ENCODE results near the gene MCM3AP.
A peak's percentile ranks its signal among the peaks of the same experiment; 100 is the strongest.

The MCM3AP gene

GRCh38 chr21:46285206-46285661 lies at the start of gene MCM3AP:
MCM3AP (minus strand) TSS chr21:46285611; CDS start chr21:46285286, 325 bp downstream.
- H4K20me1 ChIP-seq (ENCODE audit: control insufficient read depth, insufficient read depth, low read depth, low read length) = 0 out of 2 replicates have a peak, but pooled peaks cover 5% of the 10 kb centered on the region
- H3K27me3 ChIP-seq (ENCODE audit: control insufficient read depth, low read length) = no peaks in the 10 kb centered on the region
- H3F3A ChIP-seq (ENCODE audit: control insufficient read depth, insufficient read depth) = peaks cover 5% of the 10 kb centered on the region; the same call in 1 of the 2 replicates
- peak within 1 kb of the TSS; percentile 96 for H3K4me3 ChIP-seq (ENCODE audit: low read length)
- H3K27ac ChIP-seq (ENCODE audit: low read depth, low read length) = peak within 1 kb of the TSS; percentile 84
- no peaks in the 10 kb centered on the region for H3K9me3 ChIP-seq (ENCODE audit: control insufficient read depth, insufficient read depth, low read length)
- TF ChIP-seq EZH2phosphoT487 (IDR thresholded peaks at IDR 0.05; ENCODE audit: borderline replicate concordance, low read length) (no peak), CTCF (IDR thresholded peaks at IDR 0.05; ENCODE audit: low read depth, low read length, poor library complexity, severe bottlenecking) (no peak)
- peaks cover 62% of the 10 kb centered on the region for H3K36me3 ChIP-seq (ENCODE audit: control insufficient read depth, low read length)
- H3K79me2 ChIP-seq (ENCODE audit: control insufficient read depth, low read length) = peaks cover 88% of the 10 kb centered on the region
- peak within 1 kb of the TSS; percentile 81 for H3K4me2 ChIP-seq (ENCODE audit: low read length)
- H3K9me2 ChIP-seq (replicated peaks; ENCODE audit: control insufficient read depth, low read length) = no peaks in the 10 kb centered on the region
- peaks cover 40% of the 10 kb centered on the region for H3K4me1 ChIP-seq (ENCODE audit: control insufficient read depth, low read length)

- TF ChIP-seq CTCF (IDR thresholded peaks at IDR 0.05; ENCODE audit: low read depth, low read length, poor library complexity, severe bottlenecking) = no peak
- TF ChIP-seq EZH2phosphoT487 (IDR thresholded peaks at IDR 0.05; ENCODE audit: borderline replicate concordance, low read length) = no peak
- Histone ChIP-seq H3K79me2 (ENCODE audit: control insufficient read depth, low read length) (peaks cover 63% of the 10 kb centered on the region), H3K9me2 (replicated peaks; ENCODE audit: control insufficient read depth, low read length) (no peaks in the 10 kb centered on the region), H3K36me3 (ENCODE audit: control insufficient read depth, low read length) (peaks cover 72% of the 10 kb centered on the region), H3K9me3 (ENCODE audit: control insufficient read depth, insufficient read depth, low read length) (no peaks in the 10 kb centered on the region), H3K27ac (ENCODE audit: low read depth, low read length) (no peak overlapping the region), H4K20me1 (ENCODE audit: control insufficient read depth, insufficient read depth, low read depth, low read length) (peaks cover 4% of the 10 kb centered on the region; the same call in 1 of the 2 replicates), H3K4me2 (ENCODE audit: low read length) (no peak overlapping the region), H3K4me1 (ENCODE audit: control insufficient read depth, low read length) (no peaks in the 10 kb centered on the region), H3F3A (ENCODE audit: control insufficient read depth, insufficient read depth) (no peaks in the 10 kb centered on the region), H3K27me3 (ENCODE audit: control insufficient read depth, low read length) (no peaks in the 10 kb centered on the region), H3K4me3 (ENCODE audit: low read length) (no peak overlapping the region)
Observed at GRCh38 chr21:46334351-46335140, 49.1 kb upstream of the MCM3AP start.

- Histone ChIP-seq H3K36me3 (ENCODE audit: control insufficient read depth, low read length) (peaks cover 70% of the 10 kb centered on the region), H3K9me2 (replicated peaks; ENCODE audit: control insufficient read depth, low read length) (no peaks in the 10 kb centered on the region)
- TF ChIP-seq CTCF (IDR thresholded peaks at IDR 0.05; ENCODE audit: low read depth, low read length, poor library complexity, severe bottlenecking) = no peak
- no peak for TF ChIP-seq EZH2phosphoT487 (IDR thresholded peaks at IDR 0.05; ENCODE audit: borderline replicate concordance, low read length)
Observed at GRCh38 chr21:46329796-46330195, 44.4 kb upstream of the MCM3AP start.

More at GRCh38 chr21:46329796-46330195, 44.4 kb upstream of the MCM3AP start:
- H3K27me3 ChIP-seq (ENCODE audit: control insufficient read depth, low read length) = no peaks in the 10 kb centered on the region
- no peaks in the 10 kb centered on the region for H3F3A ChIP-seq (ENCODE audit: control insufficient read depth, insufficient read depth)
- no peak overlapping the region for H3K27ac ChIP-seq (ENCODE audit: low read depth, low read length)
- H3K4me1 ChIP-seq (ENCODE audit: control insufficient read depth, low read length) = peaks cover 12% of the 10 kb centered on the region
- no peak overlapping the region for H3K4me3 ChIP-seq (ENCODE audit: low read length)
- H3K79me2 ChIP-seq (ENCODE audit: control insufficient read depth, low read length) = peaks cover 85% of the 10 kb centered on the region
- H3K4me2 ChIP-seq (ENCODE audit: low read length) = no peak overlapping the region
- no peaks in the 10 kb centered on the region for H3K9me3 ChIP-seq (ENCODE audit: control insufficient read depth, insufficient read depth, low read length)
- H4K20me1 ChIP-seq (ENCODE audit: control insufficient read depth, insufficient read depth, low read depth, low read length) = peaks cover 4% of the 10 kb centered on the region; the same call in 1 of the 2 replicates

Measured in DOHH2 (cell line).